Gastrocnemius medialis (tissue), 4 donors: ENCODE data around the gene ELF4. TPM values are rescaled to one million over a fixed set of nuclear protein-coding genes. Genes with fewer than 3 reads are reported as not detected.
A peak's percentile ranks its signal among the peaks of the same experiment; 100 is the strongest.

Experiments used
- ATAC-seq, 2 donors: fragments of 150-250 bp; one replicate each; pipeline ENCODE4 v1.9.1; 2016
- DNase-seq, 2 donors: peaks; one replicate each; pipeline ENCODE4 v3.0.0-alpha.2; 2019
- H3K27ac ChIP-seq, 4 donors: fragments of 200-600 bp; sonication (generic); 1 replicate in 1 of 4; 2 replicates in 3 of 4; pipeline ENCODE4 v1.5.1; 2016 to 2018; ENCODE audit warnings: mild to moderate bottlenecking in 2 of 4, moderate library complexity in 1 of 4
- H3K27me3 ChIP-seq, 3 donors: fragments of 200-600 bp; sonication (generic) in 2 of 3; 1 replicate in 1 of 3; 2 replicates in 2 of 3; pipeline versions ENCODE4 v1.5.1 to v1.6.0; 2016 to 2019; ENCODE audit warnings: mild to moderate bottlenecking in 1 of 3, moderate library complexity in 1 of 3
- H3K36me3 ChIP-seq, 2 donors: fragments of 200-600 bp; sonication (generic) in 1 of 2; one replicate each; pipeline ENCODE4 v1.5.1; 2017 to 2018
- H3K4me1 ChIP-seq, 2 donors: fragments of 200-600 bp; sonication (generic) in 1 of 2; one replicate each; pipeline ENCODE4 v1.5.1; 2016 to 2017; ENCODE audit warnings: mild to moderate bottlenecking in 2 of 2
- H3K4me3 ChIP-seq, 4 donors: fragments of 200-600 bp; sonication (generic) in 3 of 4; 1 replicate in 1 of 4; 2 replicates in 3 of 4; pipeline ENCODE4 v1.5.1; 2016 to 2019; ENCODE audit warnings: mild to moderate bottlenecking in 2 of 4
- H3K9me3 ChIP-seq, 3 donors: fragments of 200-600 bp; sonication (generic) in 2 of 3; 1 replicate in 1 of 3; 2 replicates in 2 of 3; pipeline ENCODE4 v1.5.1; 2016 to 2019
- CTCF ChIP-seq, 5 experiments: fragments of 450-650 bp in 3 of 5; fragments of 200-600 bp in 2 of 5; sonication (generic) in 2 of 5; IDR thresholded peaks in 4 of 5; conservative IDR thresholded peaks in 1 of 5; 1 replicate in 4 of 5; 2 replicates in 1 of 5; pipeline ENCODE4 v1.5.1; 2016 to 2019; ENCODE audit warnings: antibody characterized with exemption in 5 of 5, mild to moderate bottlenecking in 3 of 5, moderate library complexity in 3 of 5
- POLR2A ChIP-seq, 2 donors: fragments of 450-650 bp; IDR thresholded peaks; one replicate each; pipeline ENCODE4 v1.6.1; 2017; ENCODE audit warnings: antibody characterized with exemption in 2 of 2, mild to moderate bottlenecking in 2 of 2, moderate library complexity in 2 of 2
- in situ Hi-C, 4 donors: fragments of 200-750 bp; cut with MboI; loops; one replicate each; pipeline versions ENCODE4 v1.15.0 to v1.8.0; 2017; ENCODE audit warnings: low sequenced_read_pairs in 4 of 4
- intact Hi-C: fragments of 100-400 bp; cut with DNase I; formaldehyde crosslinking; loops from one replicate; pipeline ENCODE4 v1.15.1; 2023; ENCODE audit warnings: low total_unique reads
- total RNA-seq, 4 donors: library from RNA; depleted of rRNA; stranded (reverse); fragments of >200 nt; gene quantifications; one replicate each; pipeline versions ENCODE4 v1.1.0 to v1.2.3, GENCODE V29; 2016

ELF4 gene
- total RNA-seq, 4 donors from 2014 or later, result 0.70 to 2.3 (median 1.4) TPM

- Histone ChIP-seq H3K36me3 (peaks cover 0 to 11% of the 10 kb centered on the region in 2 donors), H3K4me3 (no peak overlapping the region), H3K9me3 (no peaks in the 10 kb centered on the region), H3K27me3 (no peaks in the 10 kb centered on the region), H3K4me1 (no peaks in the 10 kb centered on the region), H3K27ac (no peak overlapping the region)
- TF ChIP-seq CTCF (IDR thresholded peaks at IDR 0.05 in 4 of 5, conservative IDR thresholded peaks at IDR 0.05 in 1 of 5) (no peak), POLR2A (IDR thresholded peaks at IDR 0.05) (no peak)
- intact Hi-C loops, result no loop called here
- no peak for DNase-seq
- no peak for ATAC-seq
- in situ Hi-C loops, result no loop called here
Observed at GRCh38 chrX:130039847-130040246, 70.5 kb downstream of the ELF4 start.

- intact Hi-C loops, result no loop called here
- Histone ChIP-seq H3K27me3 (no peaks in the 10 kb centered on the region), H3K36me3 (peaks cover 0 to 18% of the 10 kb centered on the region in 2 donors), H3K9me3 (no peaks in the 10 kb centered on the region), H3K4me1 (no peaks in the 10 kb centered on the region), H3K4me3 (no peak overlapping the region), H3K27ac (no peak overlapping the region)
- DNase-seq (no peak), ATAC-seq (no peak)
- in situ Hi-C loops, result no loop called here
- no peak for TF ChIP-seq CTCF (IDR thresholded peaks at IDR 0.05 in 4 of 5, conservative IDR thresholded peaks at IDR 0.05 in 1 of 5)
- TF ChIP-seq POLR2A (IDR thresholded peaks at IDR 0.05), result no peak
Observed at GRCh38 chrX:130034178-130034577, 76.1 kb downstream of the ELF4 start.

GRCh38 chrX:130032552-130032951 lies 77.7 kb downstream of the ELF4 start:
- in situ Hi-C loops (no loop called here), intact Hi-C loops (no loop called here)
- Histone ChIP-seq H3K4me1 (no peaks in the 10 kb centered on the region), H3K9me3 (no peaks in the 10 kb centered on the region), H3K27me3 (no peaks in the 10 kb centered on the region), H3K4me3 (no peak overlapping the region), H3K36me3 (peaks cover 0 to 18% of the 10 kb centered on the region in 2 donors), H3K27ac (no peak overlapping the region)
- DNase-seq, result no peak
- TF ChIP-seq POLR2A (IDR thresholded peaks at IDR 0.05) (no peak), CTCF (IDR thresholded peaks at IDR 0.05 in 4 of 5, conservative IDR thresholded peaks at IDR 0.05 in 1 of 5) (no peak)
- ATAC-seq, result no peak

GRCh38 chrX:130030826-130031225 lies 79.5 kb downstream of the ELF4 start:
- no peak overlapping the region for H3K27ac ChIP-seq
- intact Hi-C loops (no loop called here), in situ Hi-C loops (no loop called here)
- no peaks in the 10 kb centered on the region for H3K27me3 ChIP-seq
- H3K9me3 ChIP-seq, result no peaks in the 10 kb centered on the region
- H3K4me3 ChIP-seq, result no peak overlapping the region
- TF ChIP-seq POLR2A (IDR thresholded peaks at IDR 0.05) (no peak), CTCF (IDR thresholded peaks at IDR 0.05 in 4 of 5, conservative IDR thresholded peaks at IDR 0.05 in 1 of 5) (no peak)
- peaks cover 0 to 15% of the 10 kb centered on the region in 2 donors for H3K36me3 ChIP-seq
- DNase-seq (no peak), ATAC-seq (no peak)
- no peaks in the 10 kb centered on the region for H3K4me1 ChIP-seq

- Histone ChIP-seq H3K9me3 (no peaks in the 10 kb centered on the region), H3K4me3 (no peak overlapping the region), H3K27me3 (no peaks in the 10 kb centered on the region), H3K4me1 (no peaks in the 10 kb centered on the region), H3K27ac (no peak overlapping the region), H3K36me3 (peaks cover 0 to 6% of the 10 kb centered on the region in 2 donors)
- ATAC-seq, result peak in 1 of 2 donors; percentile 49
- in situ Hi-C loops (no loop called here), intact Hi-C loops (loop anchor here (1.0 to 5.0 kb wide), 2 partner anchors 46 to 103 kb away; partner anchors contain the start of gene BCORL1)
- peak in 1 of 2 donors; percentile 19 for DNase-seq
- TF ChIP-seq CTCF (IDR thresholded peaks at IDR 0.05 in 4 of 5, conservative IDR thresholded peaks at IDR 0.05 in 1 of 5) (peak; percentile 46 to 77 (median 52)), POLR2A (IDR thresholded peaks at IDR 0.05) (no peak)
Observed at GRCh38 chrX:130028196-130028595, 82.1 kb downstream of the ELF4 start.
